HG02798 (cell line): Measurements from ENCODE around the gene WFDC10A.
"Not testable (repeated sequence)": the region's sequence is repeated elsewhere in the genome, so short reads cannot be mapped to it uniquely, and the experiment has no call there.

Source experiments
- ATAC-seq: cut with Tn5 transposase; IDR thresholded peaks from one replicate; pipeline ENCODE4 v1.9.1; 2021; ENCODE audit warnings: mild to moderate bottlenecking; ENCODE audit not compliant: unreplicated experiment, poor library complexity

Gene WFDC10A

GRCh38 chr20:45646875-45647274 is 17.3 kb downstream of the WFDC10A start:
- ATAC-seq: no peak

DNA sequence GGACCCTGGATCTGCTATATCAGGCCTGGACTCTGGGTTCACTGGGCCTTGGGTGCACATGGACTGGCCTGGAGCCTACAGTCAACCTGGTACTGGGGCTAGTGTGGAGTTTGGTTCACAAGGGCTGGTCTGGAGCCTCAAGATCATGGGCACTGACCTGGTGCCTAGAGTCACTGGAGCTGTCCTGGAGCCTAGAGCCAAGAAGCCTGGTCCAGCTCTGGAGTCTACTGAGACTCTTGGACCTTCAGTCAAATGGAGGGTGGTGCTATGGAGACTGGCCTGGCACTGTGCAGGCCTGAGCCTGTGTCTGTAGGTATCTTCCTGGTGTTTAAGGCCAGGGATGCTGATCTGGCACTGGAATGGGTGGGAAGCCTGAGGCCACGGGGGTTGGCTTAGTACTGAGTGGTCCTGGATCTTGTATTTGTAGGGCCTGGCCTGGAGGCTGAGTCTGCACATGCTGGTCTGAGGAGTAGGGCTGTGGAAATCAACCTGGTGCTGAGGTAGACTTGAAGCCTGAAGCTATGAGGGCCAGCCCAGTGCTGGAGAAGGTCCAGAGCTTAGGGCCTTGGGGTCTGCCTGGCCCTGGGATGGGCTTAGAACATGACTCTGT is 18.0 kb downstream of the WFDC10A start:
- ATAC-seq: no peak

DNA sequence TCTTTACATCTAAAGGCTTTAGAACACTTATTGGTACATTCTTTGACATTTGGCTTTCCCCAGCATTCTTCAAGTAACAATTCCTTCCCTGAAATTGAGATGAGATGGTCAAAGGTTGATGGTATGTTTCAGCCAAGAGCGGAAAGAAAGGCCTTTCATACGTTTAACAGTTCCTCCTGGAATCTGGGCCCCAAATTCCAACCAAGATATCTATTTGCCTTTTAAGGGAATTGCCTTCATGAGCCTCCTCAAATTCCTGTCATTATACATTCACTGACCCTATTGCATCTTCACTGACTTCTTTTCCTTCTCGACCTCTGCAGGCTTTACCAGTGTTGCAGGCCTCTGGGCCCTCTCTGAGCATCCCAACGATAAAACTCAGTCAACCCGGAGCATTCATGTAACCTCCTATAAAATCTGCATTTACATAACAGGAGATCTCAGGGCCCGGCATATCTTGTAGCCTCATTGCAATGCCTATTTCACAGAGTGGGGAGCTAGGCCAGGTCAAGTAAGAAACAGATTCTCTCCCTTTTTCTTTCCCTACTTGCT is 19.8 kb downstream of the WFDC10A start:
- no peak for ATAC-seq

- not testable (repeated sequence) for ATAC-seq
Observed at GRCh38 chr20:45651726-45652125, 22.2 kb downstream of the WFDC10A start.

- ATAC-seq: not testable (repeated sequence)
Observed at GRCh38 chr20:45657038-45657437, 27.5 kb downstream of the WFDC10A start.

GRCh38 chr20:45670139-45670538 is 40.6 kb downstream of the WFDC10A start, which contains the start of gene WFDC11:
Gene WFDC11 (minus strand): TSS chr20:45670239. CDS start chr20:45650600, 19,639 bp downstream.
- no peak for ATAC-seq

DNA sequence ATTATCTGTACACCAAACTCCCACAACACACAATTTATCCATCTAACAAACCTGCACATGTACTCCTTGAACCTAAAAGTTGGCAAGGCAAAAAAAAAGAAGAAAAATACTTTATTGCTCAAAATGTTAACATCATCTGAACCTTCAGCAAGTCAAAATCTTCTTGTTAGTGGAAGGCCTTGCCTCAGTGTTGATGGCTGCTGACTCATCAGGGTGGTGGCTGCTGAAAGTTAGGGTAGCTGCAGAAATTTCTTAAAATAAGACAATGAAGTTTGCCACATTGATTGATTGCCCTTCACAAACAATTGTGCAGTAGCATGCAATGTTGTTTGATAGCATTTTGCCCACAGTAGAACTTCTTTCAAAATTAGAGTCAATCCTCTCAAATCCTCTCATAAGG is 43.2 kb downstream of the WFDC10A start:
- ATAC-seq: no peak

- ATAC-seq: no peak
Observed at GRCh38 chr20:45679650-45680049, 50.1 kb downstream of the WFDC10A start.
